Loucy (cell line): ENCODE results near the gene SPATA13.
A peak's percentile ranks its signal among the peaks of the same experiment; 100 is the strongest.

Experiments
- H2AFZ ChIP-seq: fragments of 200-600 bp; sonication (generic); 2 replicates; pipeline ENCODE4 v1.6.0; 2016; ENCODE audit warnings: antibody characterized with exemption, mild to moderate bottlenecking, low read length, moderate library complexity
- H3F3A ChIP-seq: fragments of 200-600 bp; 2 replicates; pipeline ENCODE4 v1.6.0; 2016; ENCODE audit warnings: antibody characterized with exemption, low read depth, mild to moderate bottlenecking
- H3K27me3 ChIP-seq: fragments of 200-600 bp; sonication (generic); 2 replicates; pipeline ENCODE4 v1.6.1; 2014; ENCODE audit warnings: low read length, mild to moderate bottlenecking; ENCODE audit not compliant: insufficient read depth, poor library complexity, severe bottlenecking
- H3K36me3 ChIP-seq: fragments of 200-600 bp; sonication (generic); 2 replicates; pipeline ENCODE4 v1.6.1; 2016; ENCODE audit warnings: low read length; ENCODE audit not compliant: insufficient read depth
- H3K4me1 ChIP-seq: fragments of 200-600 bp; sonication (generic); 2 replicates; pipeline ENCODE4 v1.5.1; 2014; ENCODE audit warnings: low read length, mild to moderate bottlenecking; ENCODE audit not compliant: insufficient read depth, poor library complexity, severe bottlenecking
- H3K4me2 ChIP-seq: fragments of 200-600 bp; sonication (generic); 2 replicates; pipeline ENCODE4 v1.6.0; 2014; ENCODE audit warnings: antibody characterized with exemption, low read length, low read depth, mild to moderate bottlenecking; ENCODE audit not compliant: poor library complexity, severe bottlenecking
- H3K4me3 ChIP-seq: fragments of 200-600 bp; sonication (generic); 2 replicates; pipeline ENCODE4 v1.5.1; 2014; ENCODE audit warnings: low read length, mild to moderate bottlenecking, mixed read lengths; ENCODE audit not compliant: poor library complexity, severe bottlenecking
- H3K79me2 ChIP-seq: fragments of 200-600 bp; sonication (generic); 2 replicates; pipeline ENCODE4 v1.6.1; 2014; ENCODE audit warnings: low read length; ENCODE audit not compliant: insufficient read depth
- H3K9ac ChIP-seq: fragments of 200-600 bp; sonication (generic); 2 replicates; pipeline ENCODE4 v1.6.0; 2014; ENCODE audit warnings: mild to moderate bottlenecking, low read depth, low read length, moderate library complexity; ENCODE audit not compliant: poor library complexity, severe bottlenecking
- H3K9me2 ChIP-seq: fragments of 200-600 bp; sonication (generic); replicated peaks from 2 replicates; pipeline ENCODE4 v1.6.1; 2016; ENCODE audit warnings: low read depth, low read length, mixed read lengths
- H3K9me3 ChIP-seq: fragments of 200-600 bp; sonication (generic); 2 replicates; pipeline ENCODE4 v1.6.1; 2014; ENCODE audit warnings: mild to moderate bottlenecking, antibody characterized with exemption, low read length, low read depth; ENCODE audit not compliant: insufficient read depth
- H4K20me1 ChIP-seq: fragments of 200-600 bp; sonication (generic); 2 replicates; pipeline ENCODE4 v1.6.0; 2014; ENCODE audit warnings: antibody characterized with exemption, low read length, mild to moderate bottlenecking; ENCODE audit not compliant: insufficient read depth, poor library complexity, severe bottlenecking
- CTCF ChIP-seq: fragments of 200-600 bp; sonication (generic); conservative IDR thresholded peaks from 2 replicates; pipeline ENCODE4 v1.5.1; 2014; ENCODE audit warnings: mild to moderate bottlenecking, antibody characterized with exemption, low read length
- EZH2phosphoT487 ChIP-seq: fragments of 200-600 bp; IDR thresholded peaks from 2 replicates; pipeline ENCODE4 v1.6.1; 2018; ENCODE audit warnings: antibody characterized with exemption, mild to moderate bottlenecking, moderate library complexity, borderline replicate concordance

SPATA13 gene

DNA sequence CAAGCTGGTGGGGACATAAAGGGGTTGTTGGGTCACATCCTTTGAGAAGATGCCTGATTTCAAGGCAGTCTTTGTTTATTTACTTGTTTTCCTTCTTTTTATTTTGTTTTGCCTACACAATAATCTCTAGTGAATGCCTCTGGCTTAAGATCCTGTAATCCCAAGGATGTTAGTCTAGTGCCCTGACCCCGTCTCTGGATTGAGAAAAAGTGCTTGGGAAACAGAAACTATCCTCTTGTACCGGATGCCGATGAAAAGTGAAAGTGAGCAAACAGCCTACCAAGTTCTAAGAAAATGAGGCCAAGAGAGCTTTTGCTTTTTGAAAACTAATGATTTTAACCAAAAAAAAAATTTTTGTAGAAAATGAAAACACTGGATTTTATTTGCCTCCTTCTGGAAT, 106.8 kb downstream of the SPATA13 start:
- Histone ChIP-seq H3K4me3 (no peak overlapping the region), H2AFZ (no peak overlapping the region), H3K79me2 (peaks cover 9% of the 10 kb centered on the region; the same call in 1 of the 2 replicates), H3K9ac (no peak overlapping the region), H3K27me3 (no peaks in the 10 kb centered on the region), H3F3A (peaks cover 9% of the 10 kb centered on the region; the same call in 1 of the 2 replicates), H3K9me2 (no peaks in the 10 kb centered on the region), H3K36me3 (no peaks in the 10 kb centered on the region), H3K9me3 (no peaks in the 10 kb centered on the region), H3K4me2 (peak overlapping the region; percentile 22), H3K4me1 (peaks cover 40% of the 10 kb centered on the region), H4K20me1 (no peaks in the 10 kb centered on the region)
- no peak for TF ChIP-seq EZH2phosphoT487
- no peak for TF ChIP-seq CTCF

DNA sequence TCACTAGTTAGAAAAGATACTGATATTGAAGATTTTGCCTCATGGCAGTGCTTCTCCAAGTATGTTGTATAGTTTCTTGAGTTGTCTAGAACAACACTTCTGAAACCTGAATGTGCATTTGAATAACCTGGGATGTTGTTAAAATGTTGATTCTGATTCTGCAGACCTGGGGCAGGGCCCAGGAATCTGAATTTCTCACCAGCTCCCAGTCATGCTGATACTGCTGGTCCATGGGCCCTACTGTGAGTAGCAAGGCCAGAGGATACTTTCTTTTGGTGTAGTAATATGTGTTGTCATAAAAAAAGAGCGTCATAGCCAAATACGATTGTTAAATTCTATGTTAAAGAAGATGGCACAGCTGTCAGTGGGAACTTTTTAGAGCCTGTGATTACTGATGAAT, 107.3 kb downstream of the SPATA13 start:
- Histone ChIP-seq H2AFZ (no peak overlapping the region), H3K4me2 (no peak overlapping the region), H4K20me1 (no peaks in the 10 kb centered on the region), H3K4me3 (no peak overlapping the region), H3K9me3 (no peaks in the 10 kb centered on the region), H3K36me3 (no peaks in the 10 kb centered on the region), H3F3A (peaks cover 9% of the 10 kb centered on the region; the same call in 1 of the 2 replicates), H3K79me2 (peaks cover 15% of the 10 kb centered on the region; the same call in 1 of the 2 replicates), H3K9me2 (no peaks in the 10 kb centered on the region), H3K27me3 (no peaks in the 10 kb centered on the region), H3K4me1 (peaks cover 45% of the 10 kb centered on the region), H3K9ac (no peak overlapping the region)
- TF ChIP-seq CTCF (no peak), EZH2phosphoT487 (no peak)

GRCh38 chr13:24269821-24270220, 109.3 kb downstream of the SPATA13 start:
- Histone ChIP-seq H3F3A (peaks cover 9% of the 10 kb centered on the region; the same call in 1 of the 2 replicates), H3K9me2 (no peaks in the 10 kb centered on the region), H3K4me2 (no peak overlapping the region), H3K79me2 (peaks cover 33% of the 10 kb centered on the region; the same call in 1 of the 2 replicates), H3K4me3 (no peak overlapping the region), H3K4me1 (peaks cover 52% of the 10 kb centered on the region), H3K27me3 (no peaks in the 10 kb centered on the region), H4K20me1 (no peaks in the 10 kb centered on the region), H2AFZ (no peak overlapping the region), H3K9me3 (no peaks in the 10 kb centered on the region), H3K9ac (peak overlapping the region; percentile 80), H3K36me3 (no peaks in the 10 kb centered on the region)
- no peak for TF ChIP-seq CTCF
- no peak for TF ChIP-seq EZH2phosphoT487
